Measurements from ENCODE around the gene OR10D3.
"Not testable (repeated sequence)": the region's sequence is repeated elsewhere in the genome, so short reads cannot be mapped to it uniquely, and the experiment has no call there.

OR10D3 gene

DNA sequence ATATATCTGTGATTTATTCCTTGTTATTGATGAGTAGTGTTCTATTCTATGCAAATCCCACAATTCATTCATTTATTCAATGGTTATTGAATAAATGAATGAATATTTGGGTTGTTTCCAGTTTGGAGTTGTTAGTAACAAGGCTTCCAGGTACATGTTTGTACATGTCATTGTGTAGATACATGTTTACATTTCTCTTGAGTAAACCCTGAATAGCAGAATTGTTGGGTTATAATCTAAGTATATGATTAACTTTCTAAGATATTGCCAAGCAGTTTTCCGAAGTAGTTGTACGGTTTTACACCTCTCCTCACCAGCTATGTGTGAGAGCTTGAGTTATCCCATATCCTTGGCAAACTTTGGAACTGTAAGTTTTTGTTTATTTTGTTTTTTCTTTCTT is 39.3 kb downstream of the OR10D3 start:
- Histone ChIP-seq H3K36me3 (no peaks in the 10 kb centered on the region), H3K27me3 (no peaks in the 10 kb centered on the region)

DNA sequence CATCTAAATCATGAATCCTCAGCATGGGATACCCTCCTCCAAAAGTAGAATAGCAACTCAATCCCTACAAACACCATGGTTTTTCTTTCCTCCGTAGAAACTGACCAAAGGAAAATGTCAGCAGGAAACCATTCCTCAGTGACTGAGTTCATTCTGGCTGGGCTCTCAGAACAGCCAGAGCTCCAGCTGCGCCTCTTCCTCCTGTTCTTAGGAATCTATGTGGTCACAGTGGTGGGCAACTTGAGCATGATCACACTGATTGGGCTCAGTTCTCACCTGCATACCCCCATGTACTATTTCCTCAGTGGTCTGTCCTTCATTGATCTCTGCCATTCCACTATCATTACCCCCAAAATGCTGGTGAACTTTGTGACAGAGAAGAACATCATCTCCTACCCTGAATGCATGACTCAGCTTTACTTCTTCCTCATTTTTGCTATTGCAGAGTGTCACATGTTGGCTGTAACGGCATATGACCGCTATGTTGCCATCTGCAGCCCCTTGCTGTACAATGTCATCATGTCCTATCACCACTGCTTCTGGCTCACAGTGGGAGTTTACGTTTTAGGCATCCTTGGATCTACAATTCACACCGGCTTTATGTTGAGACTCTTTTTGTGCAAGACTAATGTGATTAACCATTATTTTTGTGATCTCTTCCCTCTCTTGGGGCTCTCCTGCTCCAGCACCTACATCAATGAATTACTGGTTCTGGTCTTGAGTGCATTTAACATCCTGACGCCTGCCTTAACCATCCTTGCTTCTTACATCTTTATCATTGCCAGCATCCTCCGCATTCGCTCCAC is 41.7 kb downstream of the OR10D3 start:
- not testable (repeated sequence) for H3K27me3 ChIP-seq; H3K9me3 ChIP-seq; H3K4me1 ChIP-seq; DNase-seq; H3K36me3 ChIP-seq; H3K4me3 ChIP-seq (ENCODE audit: low read depth, low read length)

More for the DNA sequence above, 39.3 kb downstream of the OR10D3 start:
- no peak for DNase-seq
- Histone ChIP-seq H3K4me1 (no peaks in the 10 kb centered on the region), H3K9me3 (no peaks in the 10 kb centered on the region), H3K4me3 (ENCODE audit: low read depth, low read length) (no peak overlapping the region)
- TF ChIP-seq, protein P1, sequence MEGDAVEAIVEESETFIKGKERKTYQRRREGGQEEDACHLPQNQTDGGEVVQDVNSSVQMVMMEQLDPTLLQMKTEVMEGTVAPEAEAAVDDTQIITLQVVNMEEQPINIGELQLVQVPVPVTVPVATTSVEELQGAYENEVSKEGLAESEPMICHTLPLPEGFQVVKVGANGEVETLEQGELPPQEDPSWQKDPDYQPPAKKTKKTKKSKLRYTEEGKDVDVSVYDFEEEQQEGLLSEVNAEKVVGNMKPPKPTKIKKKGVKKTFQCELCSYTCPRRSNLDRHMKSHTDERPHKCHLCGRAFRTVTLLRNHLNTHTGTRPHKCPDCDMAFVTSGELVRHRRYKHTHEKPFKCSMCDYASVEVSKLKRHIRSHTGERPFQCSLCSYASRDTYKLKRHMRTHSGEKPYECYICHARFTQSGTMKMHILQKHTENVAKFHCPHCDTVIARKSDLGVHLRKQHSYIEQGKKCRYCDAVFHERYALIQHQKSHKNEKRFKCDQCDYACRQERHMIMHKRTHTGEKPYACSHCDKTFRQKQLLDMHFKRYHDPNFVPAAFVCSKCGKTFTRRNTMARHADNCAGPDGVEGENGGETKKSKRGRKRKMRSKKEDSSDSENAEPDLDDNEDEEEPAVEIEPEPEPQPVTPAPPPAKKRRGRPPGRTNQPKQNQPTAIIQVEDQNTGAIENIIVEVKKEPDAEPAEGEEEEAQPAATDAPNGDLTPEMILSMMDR (IDR thresholded peaks at IDR 0.05; ENCODE audit: low read depth, low read length) = no peak

DNA sequence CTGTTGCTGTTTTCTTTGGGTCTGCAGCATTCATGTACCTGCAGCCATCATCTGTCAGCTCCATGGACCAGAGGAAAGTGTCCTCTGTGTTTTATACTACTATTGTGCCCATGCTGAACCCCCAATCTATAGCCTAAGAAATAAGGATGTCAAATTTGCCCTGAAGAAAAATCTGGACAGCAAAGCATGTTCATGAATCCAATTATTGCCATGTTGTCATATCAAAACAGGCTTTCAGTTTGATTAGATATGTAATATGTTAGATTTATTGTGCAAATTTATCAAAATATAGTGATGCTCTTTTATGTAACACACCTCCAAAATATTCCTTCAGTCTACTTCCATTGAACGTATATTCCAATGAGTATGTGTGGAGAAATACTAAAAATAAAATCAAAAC is 42.3 kb downstream of the OR10D3 start:
- TF ChIP-seq, protein P1 (IDR thresholded peaks at IDR 0.05; ENCODE audit: low read depth, low read length) = no peak
- no peak overlapping the region for H3K4me3 ChIP-seq (ENCODE audit: low read depth, low read length)
- H3K27me3 ChIP-seq = no peaks in the 10 kb centered on the region
- H3K36me3 ChIP-seq = no peaks in the 10 kb centered on the region
- no peak for DNase-seq
- no peaks in the 10 kb centered on the region for H3K9me3 ChIP-seq
- no peaks in the 10 kb centered on the region for H3K4me1 ChIP-seq

- no peak overlapping the region for H3K4me3 ChIP-seq (ENCODE audit: low read depth, low read length)
- H3K4me1 ChIP-seq = no peaks in the 10 kb centered on the region
- TF ChIP-seq, protein P1 (IDR thresholded peaks at IDR 0.05; ENCODE audit: low read depth, low read length) = no peak
Measured at GRCh38 chr11:124233376-124233775, 50.2 kb downstream of the OR10D3 start.

More at GRCh38 chr11:124233376-124233775, 50.2 kb downstream of the OR10D3 start:
- no peaks in the 10 kb centered on the region for H3K36me3 ChIP-seq
- no peaks in the 10 kb centered on the region for H3K9me3 ChIP-seq
- H3K27me3 ChIP-seq = no peaks in the 10 kb centered on the region
- no peak for DNase-seq

Measured in BE2C (cell line).